Ureter (tissue), 1 donor: ENCODE data around the gene LYRM4. TPM values are rescaled to one million over a fixed set of nuclear protein-coding genes. Genes with fewer than 3 reads are reported as not detected.

Source experiments
- DNase-seq: peaks from one replicate; pipeline ENCODE4 v3.0.0-alpha.2; 2020; ENCODE audit warnings: low spot score
- total RNA-seq: library from RNA; stranded (reverse); gene quantifications from one replicate; pipeline ENCODE4 v1.2.4, GENCODE V29; 2023
- donor health status: DM: yes; HTN: yes; CAD: no.

Gene LYRM4
- total RNA-seq, 1 donor from 2014 or later: 33.5 TPM

- peak; percentile 46 for DNase-seq
These were observed 54.6 kb downstream of the LYRM4 start for GRCh38 chr6:5205877-5206850.

DNA sequence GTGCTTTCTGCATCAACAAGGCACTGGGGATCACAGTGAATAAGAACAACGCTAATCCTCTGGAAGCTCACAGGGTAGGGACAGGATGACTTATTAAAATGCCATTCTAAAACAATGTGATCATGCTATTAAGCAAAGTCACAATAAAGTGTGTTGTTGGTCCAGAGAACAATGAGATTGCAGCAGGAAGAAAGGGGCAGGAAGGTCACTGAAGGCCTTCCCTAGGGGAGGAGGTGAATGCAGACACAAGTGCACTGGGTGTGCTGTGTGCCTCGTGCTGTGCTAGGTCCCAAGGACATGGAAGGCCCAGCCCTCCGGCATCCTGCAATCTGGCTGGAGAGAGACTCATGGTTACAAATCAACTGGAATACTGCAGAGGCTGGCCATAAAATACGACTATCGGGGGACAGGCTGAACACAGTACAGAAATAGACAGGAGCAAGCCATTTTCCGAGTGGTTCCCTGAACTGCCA, 55.7 kb downstream of the LYRM4 start:
- no peak for DNase-seq

DNA sequence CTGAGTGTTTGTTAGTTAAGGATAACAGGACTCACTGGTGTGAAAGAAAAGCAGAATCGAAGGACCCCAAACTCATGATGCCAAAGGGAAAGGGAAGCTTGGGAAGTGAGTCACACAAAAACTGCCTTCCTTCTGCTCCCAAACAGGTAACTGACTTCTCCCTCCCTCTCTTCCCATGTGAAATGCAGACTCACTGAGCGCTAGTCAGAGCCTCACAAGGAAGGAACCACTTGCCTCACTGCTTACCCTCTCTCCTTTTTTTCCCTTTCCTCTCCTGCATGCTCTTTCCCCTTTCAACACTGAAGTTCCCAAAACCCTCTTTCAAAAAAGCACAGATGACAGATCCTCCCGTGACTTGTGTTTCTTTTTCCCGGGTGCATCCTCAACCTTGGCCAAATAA, 56.4 kb downstream of the LYRM4 start:
- DNase-seq: no peak

- DNase-seq: no peak
These were observed 57.2 kb downstream of the LYRM4 start for GRCh38 chr6:5203546-5203945.

GRCh38 chr6:5202941-5203340, 57.8 kb downstream of the LYRM4 start:
- no peak for DNase-seq

DNA sequence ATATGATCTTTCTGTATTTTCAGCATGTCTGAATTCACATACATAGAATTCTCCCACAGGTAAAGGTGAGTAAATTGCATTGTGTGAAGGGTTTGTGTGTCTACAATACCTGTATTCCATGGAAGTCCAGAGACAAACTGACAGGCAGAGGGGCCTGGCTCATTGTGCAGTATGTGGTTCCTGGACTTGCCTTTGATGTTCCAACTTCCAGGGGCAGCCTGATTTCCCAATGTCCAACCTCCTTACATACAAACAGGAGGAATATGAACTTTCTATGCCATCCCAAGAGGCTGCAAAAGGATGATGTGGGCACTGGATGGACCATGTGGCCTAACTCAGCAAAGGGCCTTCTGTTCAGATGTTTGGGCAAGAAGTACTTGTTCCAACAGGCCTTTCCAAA, 58.5 kb downstream of the LYRM4 start:
- DNase-seq: no peak

DNA sequence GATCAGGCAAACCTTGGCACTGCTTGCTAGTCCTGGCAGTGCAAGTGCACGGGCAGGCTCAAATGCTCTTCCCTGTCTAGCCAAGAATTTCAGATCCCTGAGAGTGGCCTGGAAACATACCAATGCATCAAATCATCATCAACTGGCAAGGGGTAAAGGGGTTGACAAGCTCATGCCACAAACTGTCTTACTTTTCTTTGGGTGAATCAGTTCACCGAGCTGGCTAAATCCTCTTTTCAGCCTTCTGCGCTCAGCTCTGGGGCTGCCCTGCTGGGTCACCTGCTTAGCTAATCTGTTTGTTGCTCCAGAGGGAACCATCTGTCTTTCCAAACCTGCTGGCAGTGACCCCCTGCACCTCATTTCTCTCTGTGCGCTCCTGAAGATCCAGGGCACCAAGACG, 59.5 kb downstream of the LYRM4 start:
- DNase-seq: no peak

DNA sequence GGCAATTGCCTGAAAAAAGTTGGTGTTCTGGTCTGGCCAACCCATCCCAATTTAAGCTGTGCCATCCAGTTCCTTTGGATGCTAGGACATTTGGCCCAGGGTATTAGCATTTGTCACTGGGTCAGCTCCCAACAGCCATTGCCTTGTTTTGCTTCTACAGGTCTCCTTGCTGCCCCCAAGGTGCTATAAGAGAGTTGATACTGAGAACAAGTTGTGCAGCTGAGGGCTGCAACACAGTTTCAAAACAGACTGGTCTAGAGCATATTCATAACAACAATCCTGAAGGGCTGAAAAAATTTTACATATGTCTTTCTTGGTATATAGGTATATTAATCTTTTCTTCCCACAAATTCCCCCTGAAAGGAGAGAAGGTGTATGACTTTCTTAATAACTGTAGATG, 61.0 kb downstream of the LYRM4 start:
- DNase-seq: no peak

GRCh38 chr6:5199283-5199682, 61.5 kb downstream of the LYRM4 start:
- DNase-seq: no peak

GRCh38 chr6:5197084-5197483, 63.7 kb downstream of the LYRM4 start:
- DNase-seq: no peak

- DNase-seq: no peak
These were observed 68.5 kb downstream of the LYRM4 start for GRCh38 chr6:5192135-5192794.

- no peak for DNase-seq
These were observed 69.0 kb downstream of the LYRM4 start for GRCh38 chr6:5191722-5192121.

- no peak for DNase-seq
These were observed 69.5 kb downstream of the LYRM4 start for GRCh38 chr6:5191222-5191621.

DNA sequence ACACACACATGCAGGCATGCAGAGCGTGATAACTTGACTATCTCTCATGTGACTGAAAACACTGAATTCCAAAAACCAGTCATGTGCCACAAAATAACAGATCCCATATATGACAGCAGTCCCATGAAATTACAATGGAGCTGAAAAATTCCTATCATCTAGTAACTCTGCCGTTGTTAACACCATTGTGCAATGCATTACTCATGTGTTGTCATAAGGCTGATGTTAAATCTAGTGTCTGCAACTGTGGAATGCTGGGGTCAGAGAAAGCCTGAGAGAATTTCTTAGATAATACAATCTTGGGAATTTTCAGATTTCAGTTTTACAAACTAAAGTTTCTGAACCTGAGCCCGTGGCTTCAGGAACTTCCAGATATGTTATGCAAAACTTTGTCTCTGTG, 70.2 kb downstream of the LYRM4 start:
- DNase-seq: no peak

GRCh38 chr6:5188646-5189045, 72.1 kb downstream of the LYRM4 start:
- DNase-seq: no peak

DNA sequence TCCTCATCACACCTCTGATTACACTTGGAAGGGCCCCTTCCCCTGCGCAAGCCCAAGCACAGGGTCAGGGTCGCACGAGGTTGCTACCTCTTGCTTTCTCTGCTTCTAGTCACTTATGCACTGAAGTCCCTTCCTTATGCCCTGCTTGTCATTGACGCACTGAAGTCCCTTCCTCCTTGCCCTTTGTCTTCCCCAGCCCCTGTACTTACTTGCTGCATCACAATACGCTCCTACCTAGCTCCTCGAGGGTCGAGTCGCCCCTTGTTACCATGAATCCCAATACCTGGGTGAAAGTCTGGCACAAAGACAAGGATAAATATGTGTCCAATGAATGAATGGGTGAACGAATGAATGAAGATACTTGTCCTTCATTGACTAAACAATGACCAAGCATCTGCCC, 75.9 kb downstream of the LYRM4 start:
- no peak for DNase-seq

GRCh38 chr6:5184218-5184617, 76.5 kb downstream of the LYRM4 start:
- DNase-seq: no peak

- DNase-seq: no peak
These were observed 79.0 kb downstream of the LYRM4 start for GRCh38 chr6:5181510-5182317.

GRCh38 chr6:5180636-5181035, 80.1 kb downstream of the LYRM4 start:
- DNase-seq: no peak

GRCh38 chr6:5179917-5180316, 80.8 kb downstream of the LYRM4 start:
- no peak for DNase-seq

- DNase-seq: no peak
These were observed 81.9 kb downstream of the LYRM4 start for GRCh38 chr6:5178806-5179205.

GRCh38 chr6:5175635-5176034, 85.1 kb downstream of the LYRM4 start:
- DNase-seq: no peak
